A673 (cell line): ENCODE data around the gene SF3A1. TPM values are rescaled to one million over a fixed set of nuclear protein-coding genes. Genes with fewer than 3 reads are reported as not detected.

Experiments
- BruUV-seq: library from RNA; stranded (reverse); fragments of 400-500 nt; replicated peaks from 2 replicates; lab custom pipeline; 2021; lab: Mats Ljungman, UMichigan
- CTCF ChIA-PET: fragments of 300-600 bp; sonication (Branson Sonifier 250); formaldehyde crosslinking; loops from one replicate; lab custom pipeline; 2022; ENCODE audit warnings: antibody characterized with exemption; lab: Charles Lee
- POLR2A ChIA-PET: fragments of 300-600 bp; sonication (Branson Sonifier 250); formaldehyde crosslinking; loops from one replicate; lab custom pipeline; 2022; ENCODE audit warnings: antibody characterized with exemption; ENCODE audit not compliant: low non-redundant PET; lab: Charles Lee
- DNase-seq: peaks from one replicate; pipeline ENCODE4 v3.0.0-alpha.2; 2015; ENCODE audit warnings: low spot score
- H3K27ac ChIP-seq: fragments of 200-600 bp; sonication (generic); 2 replicates; pipeline ENCODE4 v1.5.1; 2016; ENCODE audit warnings: mixed run types, low read depth, mild to moderate bottlenecking, mixed read lengths, antibody characterized with exemption, low read length; ENCODE audit not compliant: poor library complexity, severe bottlenecking
- H3K27me3 ChIP-seq: fragments of 200-600 bp; sonication (generic); replicated peaks from 2 replicates; pipeline ENCODE4 v1.6.1; 2017; ENCODE audit warnings: mixed run types, low read depth, mild to moderate bottlenecking, mixed read lengths, antibody characterized with exemption, low read length; ENCODE audit not compliant: insufficient read depth, poor library complexity
- H3K36me3 ChIP-seq: fragments of 200-600 bp; sonication (generic); 2 replicates; pipeline ENCODE4 v1.6.1; 2016; ENCODE audit warnings: mixed run types, mild to moderate bottlenecking, mixed read lengths, antibody characterized with exemption, low read length; ENCODE audit not compliant: insufficient read depth, poor library complexity, severe bottlenecking
- H3K4me1 ChIP-seq: fragments of 200-600 bp; sonication (generic); 2 replicates; pipeline ENCODE4 v1.6.1; 2017; ENCODE audit warnings: mixed run types, mild to moderate bottlenecking, mixed read lengths, antibody characterized with exemption, low read length; ENCODE audit not compliant: insufficient read depth, poor library complexity, severe bottlenecking
- H3K4me3 ChIP-seq: fragments of 200-600 bp; sonication (generic); 2 replicates; pipeline ENCODE4 v1.5.1; 2016; ENCODE audit warnings: low read depth, mixed run types, mild to moderate bottlenecking, mixed read lengths, low read length; ENCODE audit not compliant: poor library complexity, severe bottlenecking
- H3K9me3 ChIP-seq: fragments of 200-600 bp; sonication (generic); 2 replicates; pipeline ENCODE4 v1.6.1; 2016; ENCODE audit warnings: mixed run types, low read depth, mild to moderate bottlenecking, mixed read lengths, antibody characterized with exemption, low read length; ENCODE audit not compliant: poor library complexity, severe bottlenecking
- CTCF ChIP-seq: fragments of 300-800, 200-600 bp; sonication (generic); conservative IDR thresholded peaks from 2 replicates; pipeline ENCODE4 v1.5.1; 2017; ENCODE audit warnings: low read depth, mild to moderate bottlenecking, antibody characterized with exemption, low read length, moderate library complexity, mixed read lengths
- EZH2 ChIP-seq: fragments of 200-600 bp; sonication (generic); IDR thresholded peaks from 2 replicates; pipeline ENCODE4 v1.6.1; 2017; ENCODE audit warnings: borderline replicate concordance, low read depth, mild to moderate bottlenecking, mixed read lengths, antibody characterized with exemption, low read length; ENCODE audit not compliant: poor library complexity, severe bottlenecking
- intact Hi-C: fragments of 100-400 bp; cut with micrococcal nuclease; formaldehyde crosslinking; loops from one replicate; pipeline ENCODE4 v1.10.0; 2022; ENCODE audit not compliant: unreplicated experiment
- total RNA-seq: library from RNA; stranded (reverse); gene quantifications from 2 replicates; pipeline ENCODE4 v1.2.3, GENCODE V29; 2021

Gene SF3A1
- total RNA-seq, 1 experiment from 2014 or later, result 366 TPM

- BruUV-seq, result no TSS peak
- ChIA-PET CTCF (no interaction called here), POLR2A (no interaction called here)
- intact Hi-C loops, result no loop called here
- DNase-seq, result no peak
- Histone ChIP-seq H3K27me3 (no peaks in the 10 kb centered on the region), H3K36me3 (no peaks in the 10 kb centered on the region), H3K27ac (no peak overlapping the region), H3K4me3 (no peak overlapping the region), H3K4me1 (peaks cover 2% of the 10 kb centered on the region), H3K9me3 (no peaks in the 10 kb centered on the region)
- no peak for TF ChIP-seq CTCF
- no peak for TF ChIP-seq EZH2
Observed at GRCh38 chr22:30362651-30363281, 6.1 kb upstream of the SF3A1 start.

GRCh38 chr22:30361916-30362650, 5.4 kb upstream of the SF3A1 start:
- ChIA-PET POLR2A (no interaction called here), CTCF (no interaction called here)
- peaks cover 9% of the 10 kb centered on the region for H3K4me1 ChIP-seq
- H3K27ac ChIP-seq, result no peak overlapping the region
- intact Hi-C loops, result no loop called here
- no peak overlapping the region for H3K4me3 ChIP-seq
- no peaks in the 10 kb centered on the region for H3K36me3 ChIP-seq
- no TSS peak for BruUV-seq
- no peak for DNase-seq
- no peaks in the 10 kb centered on the region for H3K27me3 ChIP-seq
- H3K9me3 ChIP-seq, result no peaks in the 10 kb centered on the region
- no peak for TF ChIP-seq EZH2
- no peak for TF ChIP-seq CTCF

DNA sequence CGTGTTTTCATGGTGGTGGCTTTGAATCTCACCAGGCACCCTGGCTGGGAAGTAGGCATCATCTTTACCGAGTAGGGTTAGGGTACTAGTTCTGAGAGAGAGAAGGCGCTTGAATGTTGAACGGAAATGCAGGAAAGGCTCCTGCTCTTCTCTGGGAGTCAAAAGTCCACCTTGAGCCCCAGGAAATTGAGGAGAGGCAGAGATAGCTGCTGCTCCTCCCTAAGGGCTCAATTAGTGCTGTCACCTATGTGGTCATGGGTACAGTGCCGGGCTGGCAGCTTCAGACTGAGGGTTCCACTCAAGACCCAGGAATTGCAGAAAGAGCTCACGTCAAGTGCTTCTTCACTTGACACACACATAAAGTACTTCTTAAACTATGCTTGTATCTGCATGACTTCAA, 1.8 kb upstream of the SF3A1 start:
- no peak for DNase-seq
- BruUV-seq, result no TSS peak
- CTCF ChIA-PET, result no interaction called here
- POLR2A ChIA-PET, result interaction anchor here (0.6 kb wide), 1 partner anchor 11 kb away, joined by 6 read pairs; no protein-coding TSS in a partner anchor
- no peaks in the 10 kb centered on the region for H3K27me3 ChIP-seq
- H3K4me1 ChIP-seq, result peaks cover 22% of the 10 kb centered on the region
- intact Hi-C loops, result no loop called here
- TF ChIP-seq CTCF, result no peak
- no peak overlapping the region for H3K4me3 ChIP-seq
- H3K36me3 ChIP-seq, result no peaks in the 10 kb centered on the region
- no peak overlapping the region for H3K27ac ChIP-seq
- H3K9me3 ChIP-seq, result no peaks in the 10 kb centered on the region
